Stimulated activated CD4-positive, alpha-beta T cell treated with anti-CD3 and anti-CD28 coated beads, Interleukin-15, amount 100 ng/mL, for 24 hours (primary cell): ENCODE data around the gene CALR3.
A peak's percentile ranks its signal among the peaks of the same experiment; 100 is the strongest.
"Not testable (repeated sequence)": the region's sequence is repeated elsewhere in the genome, so short reads cannot be mapped to it uniquely, and the experiment has no call there.

Source experiments
- DNase-seq: peaks from one replicate; pipeline ENCODE4 v3.0.0-alpha.2; 2020

CALR3 gene

DNA sequence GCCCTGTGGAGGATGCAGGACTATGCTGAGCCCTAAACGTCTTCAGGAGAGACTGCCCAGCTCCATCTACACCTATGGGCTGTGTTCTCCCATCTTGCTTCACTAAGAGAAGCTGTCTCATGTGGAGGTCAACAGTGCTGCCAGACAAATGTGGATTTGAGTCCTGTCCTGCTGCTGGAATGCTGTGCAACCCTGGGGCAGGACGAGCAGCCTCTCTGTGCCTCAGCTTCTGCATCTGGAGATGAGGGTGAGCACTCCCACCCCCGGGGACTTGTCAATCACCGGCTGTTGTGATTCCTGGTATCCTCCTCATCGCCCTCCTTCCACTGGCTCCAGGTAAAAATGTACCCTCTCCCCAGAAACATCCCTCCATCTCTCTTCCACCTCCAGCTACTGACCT is 40.5 kb downstream of the CALR3 start:
- DNase-seq = no peak

DNA sequence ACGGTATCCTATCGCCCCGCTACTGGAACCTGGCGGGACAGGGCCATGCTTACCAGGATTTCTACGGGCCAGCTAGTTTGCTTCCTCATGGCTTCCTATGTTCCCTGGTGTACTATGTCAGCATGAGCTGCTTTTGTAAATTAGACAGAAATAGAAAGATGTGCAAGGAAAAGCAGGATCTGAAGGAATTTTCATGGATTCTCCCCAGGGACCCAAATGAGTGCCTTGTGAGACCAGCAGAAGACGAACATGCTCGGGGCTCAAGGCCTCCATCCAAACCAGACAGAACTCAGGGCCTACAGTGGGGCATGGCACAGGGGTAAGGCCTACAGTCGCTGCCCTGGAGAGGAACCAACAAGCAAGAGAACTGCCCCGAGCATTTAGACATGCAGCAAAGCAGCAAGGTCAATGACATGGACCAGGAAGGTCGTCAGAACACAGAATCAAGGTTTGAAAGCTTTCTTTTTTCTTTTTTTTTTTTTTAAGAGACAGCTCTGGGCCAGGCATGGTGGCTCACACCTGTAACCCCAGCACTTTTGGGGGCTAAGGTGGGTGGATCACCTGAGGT is 41.5 kb downstream of the CALR3 start:
- DNase-seq = no peak

DNA sequence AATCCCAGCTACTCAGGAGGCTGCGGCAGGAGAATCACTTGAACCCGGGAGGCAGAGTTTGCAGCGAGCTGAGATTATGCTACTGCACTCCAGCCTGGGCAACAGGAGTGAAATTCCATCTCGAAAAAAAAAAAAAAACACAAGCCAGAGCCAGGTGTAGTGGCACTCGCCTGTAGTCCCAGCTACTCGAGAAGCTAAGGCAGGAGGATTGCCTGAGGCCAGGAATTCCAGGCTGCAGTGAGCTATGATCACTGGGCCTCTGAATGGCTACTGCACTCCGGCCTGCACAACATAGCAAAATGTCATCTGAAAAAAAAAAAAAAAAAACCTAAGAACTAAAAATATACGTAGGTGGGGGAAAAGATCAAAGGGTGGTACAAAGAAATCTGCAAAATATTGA is 43.6 kb downstream of the CALR3 start:
- DNase-seq = no peak

DNA sequence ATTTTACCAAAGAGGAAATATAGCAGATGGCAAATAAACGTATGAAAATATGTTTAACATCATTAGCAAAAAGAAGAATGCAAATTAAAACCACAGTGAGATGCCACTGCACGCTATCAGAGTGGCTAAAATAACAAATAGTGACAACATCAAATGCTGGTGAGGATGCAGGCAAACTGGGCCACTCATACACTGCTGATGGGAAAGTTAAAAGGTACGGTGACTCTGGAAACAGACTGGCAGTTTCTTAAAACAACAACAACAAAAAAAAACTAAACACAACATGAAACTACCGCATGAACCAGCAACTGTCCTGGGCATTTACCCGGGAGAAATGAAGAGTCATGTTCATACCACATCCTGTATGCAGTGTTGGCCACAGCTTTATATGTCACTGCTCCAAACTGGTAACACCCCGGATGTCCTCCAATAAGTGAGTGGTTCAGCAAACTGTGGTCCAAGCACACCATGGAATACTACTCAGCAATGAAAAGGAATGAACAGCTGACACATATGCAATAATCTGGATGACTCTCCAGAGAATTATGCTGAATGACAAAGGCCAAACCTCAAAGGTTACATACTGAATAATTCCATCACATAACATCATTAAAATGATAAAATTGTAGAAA is 46.5 kb downstream of the CALR3 start:
- DNase-seq = peak; percentile 19

DNA sequence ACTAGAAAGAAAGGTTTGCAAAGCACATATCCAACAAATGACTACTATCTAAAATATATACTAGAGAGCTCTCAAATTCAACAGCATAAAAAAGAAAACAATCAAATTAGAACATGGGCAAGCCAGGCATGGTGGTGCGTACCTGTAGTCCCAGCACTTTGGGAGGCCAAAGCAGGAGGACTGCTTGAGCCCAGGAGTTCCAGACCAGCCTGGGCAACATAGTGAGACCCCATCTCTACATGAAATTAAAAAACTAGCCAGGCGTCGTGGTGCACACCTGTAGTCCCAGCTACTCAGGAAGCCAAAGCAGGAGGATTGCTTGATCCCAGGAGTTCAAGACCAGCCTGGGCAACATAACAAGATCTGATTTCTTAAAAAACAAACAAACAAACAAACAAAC is 47.1 kb downstream of the CALR3 start:
- DNase-seq = not testable (repeated sequence)

DNA sequence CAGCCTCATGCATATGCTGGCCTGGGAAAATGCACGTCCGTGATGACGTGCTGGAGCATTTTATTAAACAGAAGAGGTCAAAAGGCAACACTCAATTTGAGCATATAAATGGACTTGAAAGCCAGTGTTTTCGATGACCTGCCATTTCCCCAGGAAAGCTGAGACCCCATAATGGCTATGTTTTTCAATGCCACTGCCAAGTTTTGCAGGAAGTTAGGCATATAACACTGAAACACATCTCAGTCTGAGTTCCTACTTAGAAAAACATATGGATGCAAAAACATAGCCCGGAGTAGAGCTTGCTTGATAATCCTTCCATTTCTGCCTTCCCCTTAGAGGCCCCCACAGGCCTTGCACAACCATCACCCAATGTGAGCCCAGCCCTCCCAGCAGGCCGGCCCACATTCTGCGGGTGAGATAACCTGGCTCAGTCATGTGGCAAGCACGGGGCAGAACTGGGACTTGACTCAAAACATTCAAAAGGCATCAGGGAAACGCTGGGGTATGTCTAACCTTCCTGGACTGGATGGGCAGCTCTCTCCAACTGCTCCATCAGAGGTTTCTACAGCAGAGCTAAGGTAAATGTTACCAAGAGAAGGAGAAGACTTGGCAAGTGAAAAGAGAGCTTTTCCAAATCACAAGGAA is 49.1 kb downstream of the CALR3 start:
- DNase-seq = peak; percentile 50

DNA sequence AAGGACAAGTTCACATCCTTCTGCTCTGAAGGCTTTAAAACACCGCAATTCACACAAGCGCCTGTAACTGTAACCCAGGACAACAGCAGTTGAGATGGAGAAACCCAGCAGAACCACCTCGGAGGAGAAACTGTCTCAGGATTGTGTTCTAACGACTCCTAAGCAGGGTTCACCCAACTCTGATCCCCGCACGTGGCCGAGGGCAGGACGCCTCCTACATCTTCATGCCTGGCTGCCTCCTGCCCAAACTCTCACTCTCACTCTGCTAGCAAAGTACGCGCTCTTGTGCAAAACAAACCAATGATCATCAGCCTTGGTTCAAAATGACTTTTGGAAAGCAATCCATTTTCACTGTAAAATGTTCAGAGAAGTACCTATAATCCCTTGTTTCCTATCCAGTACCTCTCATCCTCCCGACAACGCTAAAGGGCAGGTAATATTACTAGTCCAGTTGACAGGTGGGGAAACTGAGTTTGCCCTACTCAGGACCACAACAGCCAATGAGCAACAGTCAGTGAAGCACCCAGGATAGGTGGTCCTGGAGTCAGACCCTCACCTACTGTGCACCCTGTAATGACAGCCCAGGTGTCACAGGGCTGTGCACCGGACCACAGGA is 49.8 kb downstream of the CALR3 start:
- DNase-seq = no peak

DNA sequence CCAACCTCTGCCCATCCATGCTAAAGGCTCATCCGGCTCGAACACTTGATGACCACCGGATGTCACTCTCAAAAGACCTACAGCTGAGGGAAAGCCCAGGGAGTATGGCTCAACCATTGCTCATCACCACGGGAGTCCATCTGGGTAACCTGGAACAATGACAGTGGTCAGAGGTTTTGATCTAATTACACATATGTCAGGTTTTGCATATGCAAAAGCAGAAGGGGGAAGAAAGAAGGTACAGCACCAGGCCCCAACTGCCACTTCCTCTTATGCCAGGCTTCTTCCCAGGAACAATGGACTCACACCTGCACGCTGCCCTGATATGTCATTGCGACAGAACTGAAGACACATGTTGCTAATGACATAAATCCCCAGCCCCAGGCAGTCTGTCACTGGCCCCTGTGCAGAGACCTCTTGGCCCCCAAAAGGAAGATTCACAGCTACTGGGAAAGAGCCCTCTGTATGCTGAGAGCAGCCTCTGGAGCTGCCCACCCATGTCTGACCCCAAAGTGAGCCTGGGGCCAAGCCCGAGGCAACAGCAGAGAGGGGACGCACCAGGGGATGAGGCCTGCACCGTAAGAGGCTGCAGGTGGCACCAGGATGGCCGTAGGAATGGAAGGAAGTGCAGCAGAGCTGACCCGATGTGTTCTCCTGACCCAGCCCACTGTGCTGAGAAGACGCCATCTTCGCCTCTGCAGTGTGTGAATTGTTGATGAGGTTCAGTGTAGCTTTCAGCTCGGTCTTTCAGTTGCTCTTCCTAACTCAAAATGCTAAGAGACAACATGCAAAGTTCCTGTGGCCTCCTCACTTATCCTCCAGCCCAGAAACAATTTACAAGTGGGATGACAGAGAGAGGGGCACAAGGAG is 50.5 kb downstream of the CALR3 start:
- no peak for DNase-seq

DNA sequence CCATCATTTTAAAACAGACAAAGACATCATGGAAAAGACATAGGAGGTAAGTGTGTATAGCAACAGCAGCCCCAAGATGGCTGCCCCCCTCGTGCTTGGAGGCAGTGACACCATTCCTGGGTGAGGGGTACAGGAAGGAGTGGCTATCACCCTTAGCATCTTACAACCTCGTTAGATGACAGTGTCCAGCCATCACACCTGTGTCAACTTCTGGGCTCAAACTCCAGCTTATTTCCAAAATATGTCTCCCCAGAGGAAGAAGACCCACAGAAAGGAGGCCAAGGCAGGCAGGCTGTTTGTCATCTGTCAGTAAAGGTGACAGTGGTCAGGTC is 51.7 kb downstream of the CALR3 start:
- DNase-seq = no peak

DNA sequence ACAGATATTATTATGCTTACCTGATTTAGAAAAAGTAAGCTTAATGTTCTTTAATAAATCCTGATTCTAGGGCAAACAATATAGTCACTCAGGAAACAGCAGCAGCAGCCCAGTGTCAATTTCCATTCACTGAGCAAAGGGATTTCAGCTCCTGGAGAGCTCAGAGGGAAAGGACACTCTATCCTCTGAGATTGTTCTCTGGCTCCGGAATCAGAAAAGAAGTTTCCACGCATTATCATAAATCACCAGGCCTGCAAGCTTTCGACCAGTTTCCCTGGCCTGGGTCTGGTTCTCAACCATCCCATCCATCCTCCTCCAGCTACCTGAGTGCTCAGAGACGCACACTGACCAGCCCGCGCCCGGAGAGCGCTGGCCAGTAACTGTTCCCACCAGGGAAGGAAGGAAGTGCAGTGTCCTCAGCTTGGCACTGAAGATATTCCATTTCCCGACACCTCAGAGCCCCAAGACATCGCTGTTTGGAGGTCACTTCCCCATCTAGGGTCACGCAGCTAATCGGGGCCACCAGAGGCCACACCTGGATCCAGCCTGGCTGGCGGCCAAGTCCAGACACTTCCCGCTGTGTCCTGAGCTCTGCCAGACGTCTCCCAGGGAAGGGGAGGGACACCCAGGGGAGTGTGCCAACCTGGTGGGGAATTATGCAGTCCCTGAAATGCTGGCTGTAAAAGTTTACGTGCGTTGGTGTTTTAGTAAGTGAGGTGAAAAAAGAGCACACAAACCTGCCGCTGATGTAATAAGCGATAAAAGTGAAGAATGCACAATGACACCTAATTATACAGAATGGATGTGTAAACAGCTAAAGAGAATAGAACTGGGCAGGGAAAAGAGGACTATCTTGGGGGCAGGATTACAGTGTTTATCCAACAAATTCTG is 53.3 kb downstream of the CALR3 start:
- no peak for DNase-seq

DNA sequence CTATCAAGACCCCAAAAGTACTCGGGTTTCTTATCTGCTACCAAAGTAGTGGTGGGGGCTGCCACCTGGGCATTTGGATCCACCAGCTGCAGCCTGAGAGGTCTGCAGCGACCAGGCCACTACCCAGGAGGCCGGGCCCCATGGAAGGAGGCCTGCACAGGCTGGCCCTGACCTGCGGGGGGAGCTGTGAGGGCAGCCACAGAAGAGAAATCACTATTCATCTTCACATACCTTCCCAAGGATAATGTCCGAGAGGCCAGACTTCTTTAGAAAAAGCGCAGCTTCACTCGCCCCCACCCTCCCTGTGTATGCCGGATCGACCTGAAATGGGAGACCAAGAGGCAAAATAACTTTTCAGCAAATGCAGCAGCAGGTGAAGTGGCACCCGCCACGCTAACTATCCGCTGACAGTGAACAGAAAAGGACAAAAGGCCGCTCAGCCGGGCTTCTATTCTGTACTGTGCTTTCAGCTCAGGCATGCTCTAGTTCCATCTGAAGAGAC is 54.3 kb downstream of the CALR3 start:
- peak; percentile 35 for DNase-seq

DNA sequence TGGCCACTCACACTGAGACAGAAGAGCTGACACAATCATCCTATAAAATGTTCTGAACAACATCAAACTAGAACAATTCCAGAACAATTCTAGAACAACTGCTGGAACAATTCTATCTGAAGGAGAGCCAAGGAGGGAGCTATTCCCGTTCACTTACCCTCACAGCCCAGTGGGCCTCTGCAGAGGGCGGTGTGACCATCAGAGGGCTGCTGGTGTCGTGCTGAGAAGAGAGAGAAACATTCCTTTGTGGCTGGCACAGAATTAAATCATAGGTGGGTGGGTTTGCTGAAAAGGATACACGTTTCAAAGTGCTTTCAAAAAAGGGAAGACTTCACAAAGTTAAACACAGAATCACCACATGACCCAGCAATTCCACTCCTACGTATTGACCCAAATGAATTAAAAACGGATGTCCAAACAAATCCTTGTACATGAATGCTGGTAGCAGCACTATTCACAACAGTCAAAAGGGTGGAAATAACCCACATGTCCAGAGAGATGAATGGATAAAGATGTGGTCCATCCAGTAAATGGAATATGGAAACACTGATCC is 59.1 kb downstream of the CALR3 start:
- DNase-seq = no peak

DNA sequence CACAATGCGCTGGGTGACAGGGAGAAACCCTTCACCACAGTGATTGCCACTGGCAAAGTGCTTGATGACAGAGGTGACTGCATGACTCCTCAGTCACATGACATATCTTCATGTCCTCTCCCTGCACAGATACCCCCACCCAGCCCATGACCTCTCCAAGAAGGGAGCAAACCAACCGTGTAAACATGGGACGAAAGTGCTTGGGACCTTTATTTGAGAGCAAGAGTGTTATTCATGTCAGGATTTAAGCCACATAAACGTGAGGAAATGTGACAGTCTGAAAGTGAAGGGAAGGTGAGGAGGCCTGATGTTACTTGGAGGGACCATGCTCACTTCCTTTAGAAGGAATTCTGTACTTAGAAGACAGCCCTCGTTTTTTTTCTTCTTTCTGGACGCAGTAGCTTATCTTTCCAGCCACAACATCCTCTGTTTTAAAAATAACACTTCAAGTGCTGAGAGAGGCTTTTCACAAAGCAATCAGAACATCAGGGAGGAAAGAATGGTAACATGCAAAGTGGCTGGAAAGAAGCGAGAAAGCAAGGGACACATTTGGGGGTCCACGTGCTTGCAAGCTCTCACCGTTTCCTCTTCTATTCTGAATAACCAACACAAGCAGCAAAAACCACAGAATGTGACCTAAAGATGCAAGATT is 59.8 kb downstream of the CALR3 start:
- no peak for DNase-seq

DNA sequence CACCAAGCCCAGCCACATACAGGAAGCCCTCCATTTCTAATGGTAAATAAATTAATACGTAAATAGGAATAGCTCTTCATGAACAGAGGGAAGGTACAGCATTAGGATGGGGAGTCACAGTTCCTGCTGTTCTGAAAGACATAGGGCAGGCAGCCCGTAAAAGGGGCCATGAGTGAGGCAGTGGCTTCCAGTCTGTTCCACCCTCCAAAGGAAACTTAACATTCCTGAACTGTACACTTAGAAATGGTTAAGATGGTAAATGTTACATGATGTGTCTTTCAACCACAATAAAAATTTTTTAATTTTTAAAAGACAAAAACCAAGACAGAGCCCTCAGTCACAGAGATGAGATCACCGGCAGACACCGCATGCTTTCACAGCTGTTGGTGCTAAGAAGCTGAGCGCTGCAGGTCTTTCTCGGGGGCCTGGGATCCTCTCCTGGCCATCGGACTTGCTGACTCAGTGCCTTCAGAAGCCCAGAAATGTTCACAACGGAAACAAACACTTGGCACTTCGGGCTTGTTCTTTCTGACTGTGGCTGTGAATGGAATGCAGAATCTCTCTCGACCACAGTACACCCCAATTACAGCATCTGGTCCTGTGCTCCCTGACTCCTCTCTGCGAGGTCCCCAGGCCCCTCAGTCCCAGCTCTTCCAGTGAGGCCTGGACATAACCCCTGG is 60.6 kb downstream of the CALR3 start:
- no peak for DNase-seq

DNA sequence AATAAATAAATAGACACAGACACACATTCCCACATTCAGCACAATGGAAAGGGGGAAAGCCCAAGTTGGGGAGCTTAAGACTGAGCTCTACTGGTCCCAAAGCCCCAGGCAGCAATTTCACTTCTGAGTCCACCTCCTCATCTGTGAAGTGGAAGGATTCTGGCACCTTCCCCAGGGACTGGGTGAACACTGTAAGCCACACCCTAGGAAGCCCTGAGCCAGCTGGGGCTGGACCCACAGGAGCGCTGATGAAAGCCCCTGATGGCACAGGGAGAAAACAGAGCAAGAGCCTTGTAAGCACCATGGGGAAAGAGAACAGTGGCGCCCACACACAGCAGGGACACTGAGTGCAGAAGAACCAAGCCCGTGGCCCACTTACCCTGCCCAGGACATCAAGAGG is 62.0 kb downstream of the CALR3 start:
- DNase-seq = no peak

DNA sequence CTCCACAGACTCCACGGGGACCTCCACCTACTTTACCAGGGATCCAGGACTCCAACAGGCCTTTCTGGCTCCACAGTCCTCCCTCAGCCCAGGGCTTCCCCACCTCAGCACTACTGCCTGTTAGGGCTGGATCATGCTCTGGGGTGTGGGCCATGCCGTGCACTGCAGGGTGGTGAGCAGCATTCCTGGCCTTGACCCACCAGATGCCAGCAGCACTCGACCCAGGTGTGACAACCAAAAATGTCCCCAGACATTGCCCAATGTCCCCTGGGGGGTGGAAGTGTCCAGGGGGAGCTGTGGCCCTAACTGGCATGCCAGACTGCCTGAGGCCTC is 66.2 kb downstream of the CALR3 start:
- no peak for DNase-seq

DNA sequence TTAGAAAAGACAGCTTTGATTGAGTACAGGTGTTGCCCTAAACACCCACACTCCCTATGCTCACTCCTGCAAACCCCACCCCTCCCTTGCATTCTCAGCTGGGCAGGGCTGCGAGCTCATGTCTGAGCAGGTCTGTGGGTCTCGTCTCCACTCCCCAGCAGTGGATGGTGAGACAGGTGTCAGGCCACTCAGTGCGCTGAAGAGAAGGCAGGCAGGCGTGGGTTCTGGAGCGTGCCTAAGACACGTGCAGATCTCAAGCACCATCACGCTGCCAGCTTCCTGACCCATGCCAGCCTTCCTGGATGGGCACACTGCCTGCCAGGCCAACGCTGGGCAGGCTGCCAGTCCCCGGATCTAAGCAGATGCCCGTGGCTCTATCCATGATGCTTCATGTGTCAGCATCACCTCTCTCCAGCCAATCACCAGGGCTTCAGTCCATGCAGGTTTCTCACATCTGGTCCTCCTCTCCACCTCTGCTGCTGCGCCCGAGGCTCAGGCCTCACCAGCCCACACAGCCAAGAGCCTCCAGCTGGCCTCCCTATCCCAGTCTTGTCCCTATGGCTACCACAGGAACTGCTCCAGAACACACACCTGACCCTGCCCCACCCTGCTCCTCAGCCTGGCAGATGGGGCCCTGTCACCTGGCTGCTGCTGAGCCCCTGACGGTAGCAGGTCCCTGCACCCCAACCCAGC is 66.8 kb downstream of the CALR3 start:
- DNase-seq = no peak
